GM12878 (cell line): ENCODE measurements around the gene OCA2. TPM values are rescaled to one million over a fixed set of nuclear protein-coding genes. Genes with fewer than 3 reads are reported as not detected.

Source experiments
- ATAC-seq: fragments of 200-7000 bp; cut with Tn5 transposase; 3 replicates; pipeline ENCODE4 v1.9.1; 2020; ENCODE audit warnings: mild to moderate bottlenecking, moderate library complexity
- BruUV-seq: library from RNA; stranded (reverse); fragments of 400-500 nt; replicated peaks from 2 replicates; lab custom pipeline; 2021; lab: Mats Ljungman, UMichigan
- CTCF ChIA-PET: fragments of 300-600 bp; sonication (Branson Sonifier 250); formaldehyde crosslinking; extraction: SDS; loops from one replicate; lab custom pipeline; 2021; ENCODE audit warnings: inconsistent platforms; lab: Yijun Ruan, JAX
- POLR2A ChIA-PET: fragments of 350-600 bp; formaldehyde crosslinking; extraction: SDS; loops from one replicate; lab custom pipeline; 2021; ENCODE audit warnings: inconsistent platforms; lab: Charles Lee
- RAD21 ChIA-PET: fragments of 300-600 bp; sonication (Branson Sonifier 250); formaldehyde crosslinking; loops from one replicate; lab custom pipeline; 2023; ENCODE audit warnings: antibody characterized with exemption; ENCODE audit not compliant: unreplicated experiment; lab: Charles Lee
- SMC1A ChIA-PET: fragments of 300-600 bp; sonication (Branson Sonifier 250); formaldehyde crosslinking; loops from one replicate; lab custom pipeline; 2023; ENCODE audit not compliant: unreplicated experiment, uncharacterized antibody; lab: Charles Lee
- DNase-seq: peaks from one replicate; pipeline ENCODE4 v3.0.0-alpha.2; 2011; ENCODE audit warnings: low read depth, low spot score
- FAIRE-seq: peaks from 3 replicates; lab custom pipeline; 2011; peaks lifted over from hg19 to GRCh38; lab: Jason Lieb, UNC
- H2AFZ ChIP-seq: 2 replicates; pipeline ENCODE4 v1.6.0; 2011; ENCODE audit warnings: low read depth, low read length, control low read depth; ENCODE audit not compliant: control insufficient read depth
- H3K27ac ChIP-seq: 2 replicates; pipeline ENCODE4 v1.5.1; 2011; ENCODE audit warnings: control low read depth; ENCODE audit not compliant: control insufficient read depth, insufficient read depth
- H3K27me3 ChIP-seq, 2 experiments: replicated peaks in 1 of 2; 2 replicates each; pipeline versions ENCODE4 v1.6.0 to v1.6.1; 2011; ENCODE audit warnings: low read length in 1 of 2; ENCODE audit not compliant: control insufficient read depth in 2 of 2, insufficient read depth in 2 of 2
- H3K36me3 ChIP-seq, 2 experiments: 2 replicates each; pipeline ENCODE4 v1.5.1; 2011; ENCODE audit warnings: low read length in 1 of 2; ENCODE audit not compliant: control insufficient read depth in 2 of 2, insufficient read depth in 2 of 2
- H3K4me1 ChIP-seq: 2 replicates; pipeline ENCODE4 v1.6.1; 2011; ENCODE audit warnings: mild to moderate bottlenecking, low read length, moderate library complexity, mixed read lengths; ENCODE audit not compliant: control insufficient read depth, insufficient read depth
- H3K4me2 ChIP-seq: 2 replicates; pipeline ENCODE4 v1.6.0; 2011; ENCODE audit warnings: control low read depth; ENCODE audit not compliant: control insufficient read depth, insufficient read depth
- H3K4me3 ChIP-seq: fragments of 200-600 bp; sonication (generic); 2 replicates; pipeline ENCODE4 v1.5.1; 2016
- H3K79me2 ChIP-seq: 2 replicates; pipeline ENCODE4 v1.6.0; 2011; ENCODE audit warnings: low read length; ENCODE audit not compliant: control insufficient read depth, insufficient read depth
- H3K9ac ChIP-seq: 2 replicates; pipeline ENCODE4 v1.8.0; 2011; ENCODE audit warnings: low read length, control low read depth, mixed read lengths; ENCODE audit not compliant: control insufficient read depth, insufficient read depth
- H3K9me3 ChIP-seq: replicated peaks from 3 replicates; pipeline ENCODE4 v1.5.1; 2011; ENCODE audit warnings: mild to moderate bottlenecking, low read length; ENCODE audit not compliant: control insufficient read depth, insufficient read depth
- H4K20me1 ChIP-seq: 2 replicates; pipeline ENCODE4 v1.6.0; 2011; ENCODE audit not compliant: control insufficient read depth, insufficient read depth
- CBX5 ChIP-seq: sonication (generic); IDR thresholded peaks from 2 replicates; pipeline ENCODE4 v1.6.1; 2016; ENCODE audit warnings: low read depth, moderate library complexity, mild to moderate bottlenecking, inconsistent platforms
- DPF2 ChIP-seq: fragments of 450-650 bp; IDR thresholded peaks from 2 replicates; pipeline ENCODE4 v1.6.1; 2017; ENCODE audit warnings: mild to moderate bottlenecking
- EZH2 ChIP-seq: IDR thresholded peaks from 2 replicates; pipeline ENCODE4 v1.6.1; 2012; ENCODE audit warnings: low read depth, mild to moderate bottlenecking, control low read depth, inconsistent platforms, low read length, borderline replicate concordance; ENCODE audit not compliant: control insufficient read depth
- HCFC1 ChIP-seq: fragments of 150-350 bp; IDR thresholded peaks from 2 replicates; pipeline ENCODE4 v1.6.1; 2014; ENCODE audit warnings: low read length
- JUND ChIP-seq: IDR thresholded peaks from 2 replicates; pipeline ENCODE4 v1.6.1; 2012; ENCODE audit warnings: low read depth, mild to moderate bottlenecking, low read length, improper control_type of control experiment, moderate library complexity
- LARP7 ChIP-seq: fragments of 450-650 bp; IDR thresholded peaks from 2 replicates; pipeline ENCODE4 v1.6.1; 2017; ENCODE audit warnings: mild to moderate bottlenecking
- RAD21 ChIP-seq: IDR thresholded peaks from 2 replicates; pipeline ENCODE4 v1.6.1; 2011; ENCODE audit warnings: mild to moderate bottlenecking, low read depth, low read length, moderate library complexity; ENCODE audit not compliant: insufficient read depth
- SKIL ChIP-seq: fragments of 450-650 bp; IDR thresholded peaks from 2 replicates; pipeline ENCODE4 v1.6.1; 2017; ENCODE audit warnings: mild to moderate bottlenecking, low read depth, inconsistent platforms; ENCODE audit not compliant: poor library complexity, severe bottlenecking
- TCF7 ChIP-seq: IDR thresholded peaks from 2 replicates; pipeline ENCODE4 v1.6.1; 2014; ENCODE audit warnings: antibody characterized with exemption, borderline replicate concordance
- YY1 ChIP-seq: IDR thresholded peaks from 2 replicates; pipeline ENCODE4 v1.6.1; 2011; ENCODE audit warnings: low read depth, mild to moderate bottlenecking, low read length
- WGBS: methylation state at CpG from one replicate; pipeline ENCODE4 v1.1.6; 2016; ENCODE audit warnings: low lambda C conversion rate; ENCODE audit not compliant: insufficient replicate concordance, insufficient coverage; ENCODE audit errors: missing lambda C conversion rate; 5-methylcytosine and 5-hydroxymethylcytosine counted together
- in situ Hi-C: fragments of 300-500 bp; cut with MboI; formaldehyde crosslinking; loops from 9 replicates; pipeline ENCODE4 v1.14.3; 2018; ENCODE audit warnings: mixed read lengths
- intact Hi-C: fragments of 100-400 bp; cut with micrococcal nuclease; formaldehyde crosslinking; loops from one replicate; pipeline ENCODE4 v1.14.2; 2022; ENCODE audit not compliant: unreplicated experiment
- polyA plus RNA-seq, 11 experiments: library from polyadenylated mRNA; depleted of rRNA in 4 of 11; unstranded in 6 of 11; stranded (reverse) in 5 of 11; fragments of >200 nt; fragmentation: Nextera tagmentation in 4 of 11; fragmentation: Illumina TruSeq in 1 of 11; extraction: Ambion mirVana in 4 of 11; extraction: Trizol in 1 of 11; gene quantifications; 1 replicate in 1 of 11; 2 replicates in 10 of 11; pipeline versions ENCODE4 v1.2.1 to v1.2.3, GENCODE V29; 2011 to 2016; ENCODE audit warnings: inconsistent platforms in 2 of 11, missing spikeins in 2 of 11, low read depth in 1 of 11
- total RNA-seq, 4 experiments: library from RNA; depleted of rRNA in 3 of 4; stranded (reverse); fragments of >200 nt in 3 of 4; fragmentation: Illumina TruSeq in 1 of 4; extraction: Trizol in 1 of 4; gene quantifications; 2 replicates each; pipeline versions ENCODE4 v1.2.1 to v1.2.3, GENCODE V29; 2013 to 2021

OCA2 gene
- total and polyA plus RNA-seq, 10 of the 15 experiments (the other 5 are each of a cell fraction or from before 2014, with no cell fraction given) = 0.04 to 1.8 TPM; not detected in 8

GRCh38 chr15:28002867-28003266 lies 96.2 kb downstream of the OCA2 start:
- POLR2A ChIA-PET = no interaction called here
- ATAC-seq = no peak
- BruUV-seq = no TSS peak
- H3K79me2 ChIP-seq = no peaks in the 10 kb centered on the region
- intact Hi-C loops = no loop called here
- SMC1A ChIA-PET = no interaction called here
- no peak for TF ChIP-seq LARP7
- TF ChIP-seq SKIL = no peak
- no peak for TF ChIP-seq EZH2
- TF ChIP-seq RAD21 = no peak
- no peak for TF ChIP-seq HCFC1
- TF ChIP-seq YY1 = no peak
- no peak for TF ChIP-seq DPF2
- TF ChIP-seq CBX5 = no peak
- TF ChIP-seq JUND = no peak
- no peak for TF ChIP-seq TCF7
- TF ChIP-seq, all 136 proteins: peak for 0
- DNase-seq (no peak), FAIRE-seq (no peak)
- H3K27ac ChIP-seq = no peak overlapping the region
- WGBS = 66% methylated on average over 10 of the region's 10 CpGs
- H3K27me3 ChIP-seq = no peaks in the 10 kb centered on the region
- H3K4me1 ChIP-seq = no peaks in the 10 kb centered on the region
- H3K36me3 ChIP-seq = no peaks in the 10 kb centered on the region
- no peak overlapping the region for H3K4me2 ChIP-seq
- in situ Hi-C loops = no loop called here
- H3K4me3 ChIP-seq = no peak overlapping the region
- H3K9me3 ChIP-seq = peaks cover 3% of the 10 kb centered on the region; the same call in 1 of the 3 replicates
- H3K9ac ChIP-seq = no peak overlapping the region
- CTCF ChIA-PET = no interaction called here
- RAD21 ChIA-PET = no interaction called here
- no peaks in the 10 kb centered on the region for H4K20me1 ChIP-seq
- H2AFZ ChIP-seq = no peak overlapping the region
